ENCODE measurements around the gene TBC1D9B. TPM values are rescaled to one million over a fixed set of nuclear protein-coding genes. Genes with fewer than 3 reads are reported as not detected.
A peak's percentile ranks its signal among the peaks of the same experiment; 100 is the strongest.

TBC1D9B gene
- total RNA-seq, 1 experiment from 2014 or later = 127 TPM

- Histone ChIP-seq H3K4me1 (ENCODE audit: control insufficient read depth in 1 of 2, insufficient read depth in 2 of 2, low read length in 2 of 2) (peaks cover 7 to 19% of the 10 kb centered on the region in 2 experiments; a peak in 3 of 4 replicates), H3K27ac (ENCODE audit: low read depth, low read length) (no peak overlapping the region), H3K79me2 (ENCODE audit: insufficient read depth, low read length) (peaks cover 29% of the 10 kb centered on the region), H4K20me1 (ENCODE audit: insufficient read depth) (no peaks in the 10 kb centered on the region), H3K36me3 (ENCODE audit: control insufficient read depth in 1 of 2, insufficient read depth in 2 of 2, low read length in 2 of 2) (peaks cover 2 to 11% of the 10 kb centered on the region in 2 experiments; a peak in 3 of 4 replicates), H3K9me2 (ENCODE audit: insufficient read depth) (no peaks in the 10 kb centered on the region), H3K27me3 (ENCODE audit: insufficient read depth, low read length) (no peaks in the 10 kb centered on the region), H3K4me3 (replicated peaks in 1 of 2; ENCODE audit: low read depth in 1 of 2, low read length in 2 of 2) (no peak overlapping the region), H2AFZ (ENCODE audit: low read depth, low read length, poor library complexity, severe bottlenecking) (no peak overlapping the region), H3K9me3 (ENCODE audit: control insufficient read depth in 1 of 2, insufficient read depth in 1 of 2, low read depth in 1 of 2, low read length in 2 of 2) (no peaks in the 10 kb centered on the region), H3K9ac (ENCODE audit: low read length) (no peak overlapping the region), H3K4me2 (ENCODE audit: low read length) (peak overlapping the region; percentile 78; the same call in 1 of the 2 replicates)
- no peak for ATAC-seq
- ChIA-PET CTCF (interaction anchor here (1.9 kb wide), 1 partner anchor 107 kb away, joined by 4 read pairs; no protein-coding TSS in a partner anchor), POLR2A (no interaction called here), RAD21 (ENCODE audit: low non-redundant PET in 1 of 2, low total read pairs in 2 of 2, uncharacterized antibody in 2 of 2, unreplicated experiment in 2 of 2) (no interaction called here)
- DNase-seq (ENCODE audit: low read depth, low spot score) = no peak
- BruUV-seq (replicated peaks) = no TSS peak
- TF ChIP-seq MAX (IDR thresholded peaks at IDR 0.05) = no peak
- peak; percentile 34; the same call in 1 of the 2 replicates for TF ChIP-seq RAD21 (IDR thresholded peaks at IDR 0.05; ENCODE audit: low read depth)
- peak in 1 of 3 experiments; percentile 37; a peak in 2 of 6 replicates for TF ChIP-seq CTCF (IDR thresholded peaks at IDR 0.05 in 2 of 3, conservative IDR thresholded peaks at IDR 0.05 in 1 of 3; ENCODE audit: borderline replicate concordance in 1 of 3, insufficient read depth in 1 of 3, low read depth in 2 of 3, low read length in 2 of 3)
- intact Hi-C loops (cut with micrococcal nuclease) = loop anchor here (2.0 to 10.0 kb wide), 3 partner anchors 106 to 176 kb away; no protein-coding TSS in a partner anchor
These were observed 831 bp upstream of the TBC1D9B start for GRCh38 chr5:179908528-179908927.

- no peak for DNase-seq (ENCODE audit: low read depth, low spot score)
- ChIA-PET POLR2A (no interaction called here), RAD21 (ENCODE audit: low non-redundant PET in 1 of 2, low total read pairs in 2 of 2, uncharacterized antibody in 2 of 2, unreplicated experiment in 2 of 2) (no interaction called here), CTCF (interaction anchor here (0.5 to 1.5 kb wide), 2 partner anchors 105 to 184 kb away, joined by 4 to 5 read pairs; no protein-coding TSS in a partner anchor)
- ATAC-seq = peak; percentile 31
- H3K27me3 ChIP-seq (ENCODE audit: insufficient read depth, low read length) = no peaks in the 10 kb centered on the region
- no peaks in the 10 kb centered on the region for H3K9me2 ChIP-seq (ENCODE audit: insufficient read depth)
- no peaks in the 10 kb centered on the region for H3K9me3 ChIP-seq (ENCODE audit: control insufficient read depth in 1 of 2, insufficient read depth in 1 of 2, low read depth in 1 of 2, low read length in 2 of 2)
- peak overlapping the region; percentile 70 to 90 for H3K4me3 ChIP-seq (replicated peaks in 1 of 2; ENCODE audit: low read depth in 1 of 2, low read length in 2 of 2)
- H3K4me2 ChIP-seq (ENCODE audit: low read length) = peak overlapping the region; percentile 99
- H3K36me3 ChIP-seq (ENCODE audit: control insufficient read depth in 1 of 2, insufficient read depth in 2 of 2, low read length in 2 of 2) = peaks cover 6 to 24% of the 10 kb centered on the region in 2 experiments
- peaks cover 34% of the 10 kb centered on the region for H3K79me2 ChIP-seq (ENCODE audit: insufficient read depth, low read length)
- peak overlapping the region; percentile 80 for H3K9ac ChIP-seq (ENCODE audit: low read length)
- peaks cover under 1% of the 10 kb centered on the region; the same call in 1 of the 2 replicates for H4K20me1 ChIP-seq (ENCODE audit: insufficient read depth)
- BruUV-seq (replicated peaks) = no TSS peak
- intact Hi-C loops (cut with micrococcal nuclease) = loop anchor here (5.0 to 10.0 kb wide), 2 partner anchors 105 to 178 kb away; no protein-coding TSS in a partner anchor
- H3K4me1 ChIP-seq (ENCODE audit: control insufficient read depth in 1 of 2, insufficient read depth in 2 of 2, low read length in 2 of 2) = peaks cover 6 to 18% of the 10 kb centered on the region in 2 experiments; a peak in 3 of 4 replicates
- peak overlapping the region; percentile 77 for H3K27ac ChIP-seq (ENCODE audit: low read depth, low read length)
- H2AFZ ChIP-seq (ENCODE audit: low read depth, low read length, poor library complexity, severe bottlenecking) = no peak overlapping the region
- TF ChIP-seq EGR1 (IDR thresholded peaks at IDR 0.05; ENCODE audit: low read depth) (no peak), ZFX (IDR thresholded peaks at IDR 0.05) (no peak), SP1 (IDR thresholded peaks at IDR 0.05; ENCODE audit: low read depth) (no peak), EZH2 (IDR thresholded peaks at IDR 0.05) (no peak), POLR2A (IDR thresholded peaks at IDR 0.05; ENCODE audit: borderline replicate concordance, extremely low read depth, insufficient read depth, insufficient read length) (no peak), SRF (IDR thresholded peaks at IDR 0.05; ENCODE audit: low read depth) (no peak), ELF1 (IDR thresholded peaks at IDR 0.05; ENCODE audit: borderline replicate concordance, low read depth) (no peak), ZNF274 (IDR thresholded peaks at IDR 0.05; ENCODE audit: low read depth, low read length) (no peak), RAD21 (IDR thresholded peaks at IDR 0.05; ENCODE audit: low read depth) (no peak), ATF3 (IDR thresholded peaks at IDR 0.05) (no peak), EZH2phosphoT487 (IDR thresholded peaks at IDR 0.05; ENCODE audit: borderline replicate concordance) (no peak), POLR2AphosphoS5 (IDR thresholded peaks at IDR 0.05; ENCODE audit: low read depth, low read length) (no peak), TCF7L2 (IDR thresholded peaks at IDR 0.05; ENCODE audit: borderline replicate concordance, extremely low read depth, insufficient read depth, insufficient read length) (no peak), SIN3A (IDR thresholded peaks at IDR 0.05; ENCODE audit: low read depth) (no peak)
These were observed 722 bp downstream of the TBC1D9B start for GRCh38 chr5:179906795-179907555.

Measured in HCT116 (cell line).